ENCODE data around the gene ETS1.
"Not testable (repeated sequence)": the region's sequence is repeated elsewhere in the genome, so short reads cannot be mapped to it uniquely, and the experiment has no call there.

The ETS1 gene

DNA sequence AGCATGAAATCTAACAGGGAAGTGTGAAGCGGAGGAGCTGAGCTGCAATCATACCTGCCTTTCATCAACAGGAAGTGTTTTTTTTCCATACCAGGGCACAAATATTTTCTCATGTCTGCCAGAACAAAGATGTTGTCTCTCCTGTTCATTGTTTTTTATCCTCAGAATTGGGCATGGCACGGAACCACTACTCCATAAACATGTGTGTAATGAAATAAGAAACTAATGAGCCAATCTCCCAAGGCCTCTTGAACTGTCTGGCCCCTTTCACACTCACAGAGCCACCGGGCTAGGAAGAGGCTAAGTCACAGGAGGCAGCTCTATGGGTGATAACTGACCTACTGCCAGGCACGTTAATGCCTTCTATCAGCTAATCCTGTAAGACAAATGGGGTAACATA lies 124.4 kb downstream of the ETS1 start:
- DNase-seq (ENCODE audit: low spot score): no peak

DNA sequence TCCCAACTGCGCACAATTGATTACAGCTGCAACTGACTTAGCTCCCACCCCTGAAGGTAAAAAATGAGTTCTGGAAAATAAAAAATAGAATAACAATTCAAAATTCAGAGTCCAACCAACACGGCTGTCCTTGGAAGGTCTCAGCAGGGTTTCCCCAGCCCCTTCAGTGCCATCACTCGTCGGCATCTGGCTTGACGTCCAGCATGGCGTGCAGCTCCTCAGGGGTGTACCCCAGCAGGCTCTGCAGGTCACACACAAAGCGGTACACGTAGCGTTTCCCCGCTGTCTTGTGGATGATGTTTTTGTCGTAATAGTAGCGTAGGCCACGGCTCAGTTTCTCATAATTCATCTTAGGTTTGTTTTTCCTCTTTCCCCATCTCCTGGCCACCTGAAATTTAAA lies 125.2 kb downstream of the ETS1 start:
- DNase-seq (ENCODE audit: low spot score): no peak

DNA sequence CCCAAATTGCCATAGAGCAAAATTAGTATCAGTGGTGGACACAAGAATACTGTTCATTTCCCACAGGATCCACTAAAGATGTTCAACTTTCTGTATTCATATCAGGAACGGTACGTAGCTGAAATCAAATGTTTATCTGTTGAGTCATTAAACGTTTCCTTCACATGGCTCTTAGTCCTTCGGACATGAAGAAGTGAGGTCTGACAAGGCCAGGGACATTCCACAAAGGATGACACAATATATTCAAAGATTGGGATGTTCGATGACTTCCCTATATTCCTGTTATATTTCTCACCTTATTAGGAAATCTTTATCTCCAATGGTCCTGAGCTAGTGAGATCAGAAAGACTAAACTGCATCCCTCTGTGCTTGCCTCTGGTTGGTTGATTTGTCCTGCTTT lies 129.0 kb downstream of the ETS1 start:
- DNase-seq (ENCODE audit: low spot score): no peak

GRCh38 chr11:128457874-128458273 lies 129.5 kb downstream of the ETS1 start:
- DNase-seq (ENCODE audit: low spot score): no peak

GRCh38 chr11:128456566-128457268 lies 130.6 kb downstream of the ETS1 start:
- DNase-seq (ENCODE audit: low spot score): no peak

- no peak for DNase-seq (ENCODE audit: low spot score)
These were observed 131.6 kb downstream of the ETS1 start for GRCh38 chr11:128455766-128456165.

DNA sequence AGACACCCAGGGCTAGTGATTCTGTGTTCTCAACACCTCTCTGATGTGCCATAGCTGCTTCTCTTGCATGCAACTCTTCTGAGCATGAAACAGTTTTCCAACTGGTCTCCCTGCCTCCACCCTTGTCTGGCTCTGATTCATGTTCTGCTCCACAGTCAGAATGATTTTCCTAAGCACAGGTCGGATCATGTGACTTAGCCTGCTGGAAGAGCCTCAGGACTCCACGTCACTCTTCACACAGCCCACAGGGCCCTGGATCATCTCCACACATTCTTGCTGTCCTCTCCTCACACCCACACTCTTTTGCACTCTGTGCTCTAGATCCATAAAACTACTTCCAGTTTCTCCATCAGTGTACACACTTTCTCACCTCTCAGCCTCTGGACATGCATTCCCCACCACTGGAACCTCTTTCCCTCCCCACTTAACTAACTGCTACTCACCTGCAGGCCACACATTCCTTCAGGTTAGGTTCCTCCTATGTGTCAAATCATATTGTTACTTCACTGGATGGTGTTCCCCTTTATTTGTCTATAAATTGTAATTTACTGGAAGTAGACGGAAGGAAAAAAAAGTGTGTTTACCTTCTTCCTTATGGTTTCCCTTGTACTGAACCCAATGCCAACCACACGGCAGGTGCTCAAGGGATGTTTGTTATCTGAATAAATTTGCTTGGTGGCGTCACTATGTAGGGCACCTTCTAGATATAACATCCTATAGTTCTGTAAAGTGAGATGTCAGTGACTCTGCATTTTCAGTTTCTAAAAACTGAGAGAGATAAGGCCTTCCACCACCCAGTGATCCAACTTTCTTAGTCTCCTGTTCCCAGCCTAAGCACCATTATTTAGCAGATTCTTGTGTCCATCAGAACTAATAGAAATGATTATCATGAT lies 133.7 kb downstream of the ETS1 start:
- peak; percentile 42 for DNase-seq (ENCODE audit: low spot score)

- peak; percentile 71 for DNase-seq (ENCODE audit: low spot score)
These were observed 135.5 kb downstream of the ETS1 start for GRCh38 chr11:128451652-128452470.

DNA sequence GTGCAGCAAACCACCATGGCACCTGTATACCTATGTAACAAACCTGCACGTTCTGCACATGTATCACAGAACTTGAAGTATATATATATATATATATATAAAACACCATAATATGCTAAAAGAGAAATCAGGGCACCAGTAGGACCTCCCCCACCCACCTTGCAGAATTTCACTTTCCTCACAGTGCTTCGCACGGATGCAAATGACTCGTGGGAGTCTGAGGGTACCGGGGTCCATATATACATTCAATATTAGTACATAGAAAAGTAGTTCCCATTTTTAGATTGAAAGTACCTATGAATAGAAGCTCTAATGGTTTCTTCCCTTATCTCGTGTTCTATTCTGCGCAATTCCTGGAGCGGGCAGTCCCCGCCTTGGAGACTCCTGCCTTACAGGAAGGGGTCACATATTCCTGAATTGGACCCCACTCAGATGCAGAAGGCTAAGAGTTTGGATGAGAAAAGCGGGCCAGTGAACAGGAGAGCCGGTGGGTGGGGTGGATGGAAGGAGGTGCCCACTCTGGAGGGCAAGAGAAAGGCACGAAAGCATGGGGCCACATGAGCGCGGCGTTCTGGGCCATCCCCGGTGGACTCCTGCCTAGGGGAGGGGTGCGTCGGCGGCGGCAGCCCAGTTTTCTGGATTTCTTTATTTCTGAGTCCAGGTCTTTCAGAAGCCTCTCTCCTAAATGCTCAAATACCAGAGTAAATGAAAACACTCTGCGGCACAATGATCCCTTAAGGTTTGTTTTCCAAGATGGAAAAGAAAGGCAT lies 136.3 kb downstream of the ETS1 start:
- DNase-seq (ENCODE audit: low spot score): no peak

DNA sequence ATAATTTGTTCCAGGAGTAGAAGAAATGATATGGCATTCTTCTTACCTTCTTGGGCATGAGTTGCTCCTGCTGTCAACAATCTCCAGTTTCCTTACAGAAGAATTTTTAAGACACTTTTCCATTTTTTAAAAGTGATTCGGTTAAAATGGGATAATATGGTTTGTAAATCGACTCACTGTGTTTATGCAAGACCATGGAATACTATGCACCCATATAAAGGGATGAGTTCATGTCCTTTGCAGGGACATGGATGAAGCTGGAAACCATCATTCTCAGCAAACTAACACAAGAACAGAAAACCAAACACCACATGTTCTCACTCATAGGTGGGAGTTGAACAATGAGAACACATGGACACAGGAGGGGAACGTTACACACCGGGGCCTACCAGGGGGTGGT lies 136.9 kb downstream of the ETS1 start:
- DNase-seq (ENCODE audit: low spot score): not testable (repeated sequence)

DNA sequence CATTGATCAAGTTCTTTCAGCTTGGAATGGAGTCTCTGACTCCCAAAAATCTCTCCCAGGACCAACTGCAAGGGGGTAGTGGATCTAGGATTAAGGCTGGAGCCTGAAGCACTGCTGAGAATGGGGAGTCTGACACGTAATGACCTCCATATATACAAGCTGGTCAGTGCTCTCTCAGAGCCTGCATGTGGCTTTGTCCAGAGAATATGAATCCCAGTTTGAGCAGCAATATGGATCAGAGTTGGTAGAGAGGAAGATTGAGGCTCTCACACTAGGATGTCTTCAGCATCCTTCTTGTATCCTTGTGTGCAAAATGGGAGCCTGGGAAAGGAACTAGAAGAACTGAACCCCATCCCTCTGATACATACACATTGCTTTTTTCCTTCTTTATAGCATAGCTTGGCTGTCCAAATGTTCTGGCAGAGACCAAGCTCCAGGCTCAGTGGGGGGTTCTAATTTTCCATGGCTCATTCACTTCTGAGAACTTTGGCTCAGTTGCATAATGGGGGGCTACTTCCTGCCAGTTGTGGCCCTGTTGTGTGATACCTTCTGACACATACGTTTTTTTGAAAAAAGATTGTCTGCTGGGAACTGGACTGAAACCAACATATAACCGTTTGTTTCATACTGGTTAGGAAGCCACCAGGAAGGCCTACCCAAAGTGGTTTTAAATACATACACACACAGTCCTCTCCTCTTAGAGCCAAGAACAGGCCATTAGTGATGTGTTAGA lies 138.2 kb downstream of the ETS1 start:
- DNase-seq (ENCODE audit: low spot score): no peak

- DNase-seq (ENCODE audit: low spot score): peak; percentile 97
These were observed 139.0 kb downstream of the ETS1 start for GRCh38 chr11:128448200-128448886.

- no peak for DNase-seq (ENCODE audit: low spot score)
These were observed 140.1 kb downstream of the ETS1 start for GRCh38 chr11:128447233-128447632.

DNA sequence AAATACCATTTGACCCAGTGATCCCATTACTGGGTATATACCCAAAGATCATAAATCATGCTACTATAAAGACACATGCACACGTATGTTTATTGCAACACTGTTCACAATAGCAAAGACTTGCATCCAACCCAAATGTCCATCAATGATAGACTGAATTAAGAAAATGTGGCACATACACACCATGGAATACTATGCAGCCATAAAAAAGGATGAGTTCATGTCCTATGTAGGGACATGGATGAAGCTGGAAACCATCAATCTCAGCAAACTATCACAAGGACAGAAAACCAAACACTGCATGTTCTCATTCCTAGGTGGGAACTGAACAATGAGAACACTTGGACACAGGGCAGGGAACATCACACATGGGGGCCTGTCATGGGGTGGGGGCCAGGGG lies 141.4 kb downstream of the ETS1 start:
- DNase-seq (ENCODE audit: low spot score): not testable (repeated sequence)

DNA sequence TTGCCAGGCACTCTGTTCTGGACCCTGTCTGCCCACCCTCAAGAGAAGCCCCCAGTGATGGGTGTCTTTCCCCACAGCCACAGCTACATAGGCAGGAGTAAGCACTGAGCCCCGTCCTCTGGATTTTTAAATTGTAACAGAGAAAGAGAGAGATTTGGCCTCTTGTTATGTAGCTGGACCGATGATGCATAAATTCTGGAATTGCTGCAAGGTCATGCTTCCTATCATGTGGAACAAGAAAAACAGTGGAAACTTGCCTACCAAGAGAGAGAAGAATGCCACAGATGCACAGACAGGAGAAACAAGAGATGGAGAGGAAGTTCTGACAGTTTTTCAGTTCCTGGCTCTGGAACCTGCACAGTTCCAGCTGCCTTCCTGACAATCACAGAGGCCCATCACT lies 150.2 kb downstream of the ETS1 start:
- no peak for DNase-seq (ENCODE audit: low spot score)

DNA sequence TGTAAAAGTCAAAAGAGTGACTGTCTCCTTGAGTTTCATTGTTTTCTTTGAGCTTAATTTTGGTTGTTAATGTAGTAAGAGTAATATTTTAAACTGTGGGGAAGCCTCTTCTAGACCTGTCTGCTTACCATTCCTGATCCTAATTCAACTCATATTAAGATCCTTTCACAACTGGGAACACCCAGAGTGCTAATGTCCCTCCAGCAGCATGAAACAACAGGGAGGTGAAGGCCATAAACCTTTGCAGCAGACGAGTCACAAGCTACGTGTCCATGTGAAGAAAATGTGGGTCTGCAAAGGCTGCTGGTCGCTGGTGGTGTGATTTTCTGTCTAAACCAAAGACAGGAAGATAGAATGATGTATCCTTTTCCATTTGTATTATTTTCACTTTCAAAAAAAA lies 152.5 kb downstream of the ETS1 start:
- no peak for DNase-seq (ENCODE audit: low spot score)

DNA sequence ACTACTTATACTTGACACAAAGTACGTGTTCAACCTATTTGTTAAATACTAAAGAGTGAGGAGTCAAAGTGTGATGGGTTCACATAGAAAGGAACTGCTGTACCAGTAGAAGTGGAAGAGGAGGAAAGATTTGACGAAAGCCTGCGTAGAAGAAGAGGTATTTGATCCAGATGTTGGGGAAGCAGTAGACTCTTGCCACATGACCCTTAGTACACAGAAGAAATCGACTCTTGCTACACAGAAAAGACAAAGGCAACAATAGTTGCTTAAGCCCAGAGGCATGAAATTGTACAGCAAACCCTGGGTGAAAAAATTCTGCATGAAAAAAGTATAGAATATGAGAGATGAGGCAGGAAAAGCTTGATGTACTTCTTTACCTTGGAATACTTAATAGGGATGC lies 152.9 kb downstream of the ETS1 start:
- no peak for DNase-seq (ENCODE audit: low spot score)

GRCh38 chr11:128432926-128433325 lies 154.4 kb downstream of the ETS1 start:
- no peak for DNase-seq (ENCODE audit: low spot score)

DNA sequence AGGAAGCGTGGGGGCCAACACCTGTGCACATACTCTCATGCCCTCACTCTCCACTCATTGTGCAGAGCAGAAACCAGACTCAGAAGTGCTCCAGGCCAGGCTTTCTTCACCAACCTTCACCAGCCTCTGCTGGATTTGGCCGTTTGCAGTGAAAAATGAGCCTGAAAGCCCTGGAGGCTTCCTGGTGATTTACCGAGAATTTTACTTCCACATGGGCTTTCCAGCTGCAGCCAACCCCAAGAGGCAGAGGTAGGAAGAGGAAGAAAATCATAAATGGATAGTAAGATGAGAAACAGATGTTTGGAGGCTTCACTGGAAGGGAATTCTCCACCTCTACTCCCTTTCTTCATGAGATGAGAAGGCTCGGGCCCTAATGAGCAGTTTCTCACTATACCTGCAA lies 155.4 kb downstream of the ETS1 start:
- no peak for DNase-seq (ENCODE audit: low spot score)

- no peak for DNase-seq (ENCODE audit: low spot score)
These were observed 158.4 kb downstream of the ETS1 start for GRCh38 chr11:128428935-128429334.
